Measurements from ENCODE around the gene CGN. TPM values are rescaled to one million over a fixed set of nuclear protein-coding genes. Genes with fewer than 3 reads are reported as not detected.
A peak's percentile ranks its signal among the peaks of the same experiment; 100 is the strongest.

CGN gene
- total RNA-seq, 2 donors from 2014 or later: 0.60 to 0.75 TPM

- Mint-ChIP-seq H3K27me3 (no peaks in the 10 kb centered on the region), H3K36me3 (ENCODE audit: low read depth) (no peaks in the 10 kb centered on the region), H3K27ac (no peak overlapping the region), H3K4me1 (peaks cover 14% of the 10 kb centered on the region), H3K4me3 (no peak overlapping the region)
- no peaks in the 10 kb centered on the region for H3K9me3 ChIP-seq (ENCODE audit: control insufficient read depth, low read length, poor library complexity, severe bottlenecking)
- ATAC-seq (no peak), DNase-seq (no peak)
These were observed 6.9 kb upstream of the CGN start for GRCh38 chr1:151504252-151504651.

GRCh38 chr1:151504759-151505158, 6.4 kb upstream of the CGN start:
- ATAC-seq: no peak
- no peak overlapping the region for H3K4me3 Mint-ChIP-seq
- H3K36me3 Mint-ChIP-seq (ENCODE audit: low read depth): no peaks in the 10 kb centered on the region
- H3K4me1 Mint-ChIP-seq: peaks cover 14% of the 10 kb centered on the region
- H3K27me3 Mint-ChIP-seq: no peaks in the 10 kb centered on the region
- H3K9me3 ChIP-seq (ENCODE audit: control insufficient read depth, low read length, poor library complexity, severe bottlenecking): no peaks in the 10 kb centered on the region
- no peak for DNase-seq
- no peak overlapping the region for H3K27ac Mint-ChIP-seq

- ATAC-seq (no peak), DNase-seq (no peak)
- peaks cover 25% of the 10 kb centered on the region for H3K4me1 Mint-ChIP-seq
- no peaks in the 10 kb centered on the region for H3K27me3 Mint-ChIP-seq
- H3K36me3 Mint-ChIP-seq (ENCODE audit: low read depth): no peaks in the 10 kb centered on the region
- H3K27ac Mint-ChIP-seq: no peak overlapping the region
- H3K9me3 ChIP-seq (ENCODE audit: control insufficient read depth, low read length, poor library complexity, severe bottlenecking): no peaks in the 10 kb centered on the region
- H3K4me3 Mint-ChIP-seq: no peak overlapping the region
These were observed 2.4 kb upstream of the CGN start for GRCh38 chr1:151508833-151509232.

- Mint-ChIP-seq H3K36me3 (ENCODE audit: low read depth) (no peaks in the 10 kb centered on the region), H3K27ac (peak overlapping the region; percentile 16), H3K4me3 (no peak overlapping the region), H3K4me1 (peaks cover 27% of the 10 kb centered on the region), H3K27me3 (no peaks in the 10 kb centered on the region)
- H3K9me3 ChIP-seq (ENCODE audit: control insufficient read depth, low read length, poor library complexity, severe bottlenecking): no peaks in the 10 kb centered on the region
- ATAC-seq (no peak), DNase-seq (no peak)
These were observed 1.7 kb upstream of the CGN start for GRCh38 chr1:151509350-151510019.

GRCh38 chr1:151510020-151510405, 1.2 kb upstream of the CGN start:
- H3K9me3 ChIP-seq (ENCODE audit: control insufficient read depth, low read length, poor library complexity, severe bottlenecking): no peaks in the 10 kb centered on the region
- H3K4me1 Mint-ChIP-seq: peaks cover 27% of the 10 kb centered on the region
- ATAC-seq: no peak
- H3K27me3 Mint-ChIP-seq: no peaks in the 10 kb centered on the region
- H3K27ac Mint-ChIP-seq: peak overlapping the region; percentile 73
- no peak for DNase-seq
- H3K36me3 Mint-ChIP-seq (ENCODE audit: low read depth): no peaks in the 10 kb centered on the region
- H3K4me3 Mint-ChIP-seq: peak overlapping the region; percentile 95

GRCh38 chr1:151510614-151510956, 602 bp upstream of the CGN start:
- H3K9me3 ChIP-seq (ENCODE audit: control insufficient read depth, low read length, poor library complexity, severe bottlenecking): no peaks in the 10 kb centered on the region
- H3K27me3 Mint-ChIP-seq: no peaks in the 10 kb centered on the region
- no peaks in the 10 kb centered on the region for H3K36me3 Mint-ChIP-seq (ENCODE audit: low read depth)
- peak overlapping the region; percentile 73 for H3K27ac Mint-ChIP-seq
- H3K4me3 Mint-ChIP-seq: peak overlapping the region; percentile 95
- no peak for ATAC-seq
- H3K4me1 Mint-ChIP-seq: peaks cover 27% of the 10 kb centered on the region
- no peak for DNase-seq

GRCh38 chr1:151511636-151512215, 539 bp downstream of the CGN start:
- DNase-seq (peak in 2 of 3 donors; percentile 23 to 27), ATAC-seq (peak; percentile 22)
- no peaks in the 10 kb centered on the region for H3K36me3 Mint-ChIP-seq (ENCODE audit: low read depth)
- H3K4me3 Mint-ChIP-seq: peak overlapping the region; percentile 95
- H3K27me3 Mint-ChIP-seq: no peaks in the 10 kb centered on the region
- peaks cover 22% of the 10 kb centered on the region for H3K4me1 Mint-ChIP-seq
- H3K27ac Mint-ChIP-seq: peak overlapping the region; percentile 57
- no peaks in the 10 kb centered on the region for H3K9me3 ChIP-seq (ENCODE audit: control insufficient read depth, low read length, poor library complexity, severe bottlenecking)

GRCh38 chr1:151512326-151512725, 1.1 kb downstream of the CGN start:
- ATAC-seq (no peak), DNase-seq (no peak)
- H3K4me1 Mint-ChIP-seq: peaks cover 19% of the 10 kb centered on the region
- peak overlapping the region; percentile 57 for H3K27ac Mint-ChIP-seq
- no peaks in the 10 kb centered on the region for H3K27me3 Mint-ChIP-seq
- no peaks in the 10 kb centered on the region for H3K9me3 ChIP-seq (ENCODE audit: control insufficient read depth, low read length, poor library complexity, severe bottlenecking)
- peak overlapping the region; percentile 95 for H3K4me3 Mint-ChIP-seq
- H3K36me3 Mint-ChIP-seq (ENCODE audit: low read depth): no peaks in the 10 kb centered on the region

- Mint-ChIP-seq H3K4me1 (peaks cover 19% of the 10 kb centered on the region), H3K27ac (peak overlapping the region; percentile 81), H3K4me3 (peak overlapping the region; percentile 75), H3K27me3 (no peaks in the 10 kb centered on the region), H3K36me3 (ENCODE audit: low read depth) (no peaks in the 10 kb centered on the region)
- no peak for ATAC-seq
- H3K9me3 ChIP-seq (ENCODE audit: control insufficient read depth, low read length, poor library complexity, severe bottlenecking): no peaks in the 10 kb centered on the region
- DNase-seq: no peak
These were observed 1.8 kb downstream of the CGN start for GRCh38 chr1:151512801-151513625.

- DNase-seq (no peak), ATAC-seq (no peak)
- Mint-ChIP-seq H3K4me3 (peak overlapping the region; percentile 75), H3K36me3 (ENCODE audit: low read depth) (no peaks in the 10 kb centered on the region), H3K4me1 (peaks cover 19% of the 10 kb centered on the region), H3K27me3 (no peaks in the 10 kb centered on the region), H3K27ac (peak overlapping the region; percentile 81)
- no peaks in the 10 kb centered on the region for H3K9me3 ChIP-seq (ENCODE audit: control insufficient read depth, low read length, poor library complexity, severe bottlenecking)
These were observed 2.5 kb downstream of the CGN start for GRCh38 chr1:151513626-151514121.

- no peaks in the 10 kb centered on the region for H3K9me3 ChIP-seq (ENCODE audit: control insufficient read depth, low read length, poor library complexity, severe bottlenecking)
- Mint-ChIP-seq H3K4me1 (peaks cover 19% of the 10 kb centered on the region), H3K36me3 (ENCODE audit: low read depth) (no peaks in the 10 kb centered on the region), H3K27me3 (no peaks in the 10 kb centered on the region), H3K4me3 (no peak overlapping the region), H3K27ac (no peak overlapping the region)
- DNase-seq: no peak
- ATAC-seq: no peak
These were observed 3.2 kb downstream of the CGN start for GRCh38 chr1:151514366-151514765.

GRCh38 chr1:151515265-151515664, 4.1 kb downstream of the CGN start:
- Mint-ChIP-seq H3K27ac (no peak overlapping the region), H3K27me3 (no peaks in the 10 kb centered on the region), H3K4me1 (peaks cover 19% of the 10 kb centered on the region), H3K36me3 (ENCODE audit: low read depth) (no peaks in the 10 kb centered on the region), H3K4me3 (no peak overlapping the region)
- DNase-seq: no peak
- no peak for ATAC-seq
- H3K9me3 ChIP-seq (ENCODE audit: control insufficient read depth, low read length, poor library complexity, severe bottlenecking): no peaks in the 10 kb centered on the region

GRCh38 chr1:151516031-151516511, 4.9 kb downstream of the CGN start:
- no peaks in the 10 kb centered on the region for H3K9me3 ChIP-seq (ENCODE audit: control insufficient read depth, low read length, poor library complexity, severe bottlenecking)
- H3K4me3 Mint-ChIP-seq: no peak overlapping the region
- no peaks in the 10 kb centered on the region for H3K36me3 Mint-ChIP-seq (ENCODE audit: low read depth)
- peaks cover 14% of the 10 kb centered on the region for H3K4me1 Mint-ChIP-seq
- H3K27me3 Mint-ChIP-seq: no peaks in the 10 kb centered on the region
- H3K27ac Mint-ChIP-seq: no peak overlapping the region
- ATAC-seq (no peak), DNase-seq (no peak)

Measured in T-helper 17 cell (primary cell).